ENCODE measurements around the gene DTNA.

Gene DTNA

GRCh38 chr18:34772887-34773286, 62.8 kb downstream of the DTNA start:
- DNase-seq (ENCODE audit: low spot score), result no peak

- no peak for DNase-seq (ENCODE audit: low spot score)
Observed at GRCh38 chr18:34773378-34773777, 63.3 kb downstream of the DTNA start.

- no peak for DNase-seq (ENCODE audit: low spot score)
Observed at GRCh38 chr18:34773961-34774766, 64.1 kb downstream of the DTNA start.

- DNase-seq (ENCODE audit: low spot score), result no peak
Observed at GRCh38 chr18:34775461-34775860, 65.4 kb downstream of the DTNA start.

- DNase-seq (ENCODE audit: low spot score), result no peak
Observed at GRCh38 chr18:34779112-34779511, 69.0 kb downstream of the DTNA start.

- no peak for DNase-seq (ENCODE audit: low spot score)
Observed at GRCh38 chr18:34780856-34781255, 70.8 kb downstream of the DTNA start.

GRCh38 chr18:34783501-34783900, 73.4 kb downstream of the DTNA start:
- DNase-seq (ENCODE audit: low spot score), result no peak

GRCh38 chr18:34786162-34786741, 76.2 kb downstream of the DTNA start:
- no peak for DNase-seq (ENCODE audit: low spot score)

GRCh38 chr18:34787931-34788532, 77.9 kb downstream of the DTNA start:
- DNase-seq (ENCODE audit: low spot score), result peak; percentile 59

- DNase-seq (ENCODE audit: low spot score), result no peak
Observed at GRCh38 chr18:34789768-34790344, 79.8 kb downstream of the DTNA start.

- DNase-seq (ENCODE audit: low spot score), result no peak
Observed at GRCh38 chr18:34794348-34794747, 84.2 kb downstream of the DTNA start.

- no peak for DNase-seq (ENCODE audit: low spot score)
Observed at GRCh38 chr18:34795070-34795732, 85.1 kb downstream of the DTNA start.

GRCh38 chr18:34796035-34796657, 86.0 kb downstream of the DTNA start:
- DNase-seq (ENCODE audit: low spot score), result no peak

- no peak for DNase-seq (ENCODE audit: low spot score)
Observed at GRCh38 chr18:34799291-34799690, 89.2 kb downstream of the DTNA start.

GRCh38 chr18:34800381-34800780, 90.3 kb downstream of the DTNA start:
- DNase-seq (ENCODE audit: low spot score), result no peak

- no peak for DNase-seq (ENCODE audit: low spot score)
Observed at GRCh38 chr18:34801774-34802173, 91.7 kb downstream of the DTNA start.

- no peak for DNase-seq (ENCODE audit: low spot score)
Observed at GRCh38 chr18:34802959-34803358, 92.9 kb downstream of the DTNA start.

- DNase-seq (ENCODE audit: low spot score), result no peak
Observed at GRCh38 chr18:34803877-34804400, 93.8 kb downstream of the DTNA start.

- no peak for DNase-seq (ENCODE audit: low spot score)
Observed at GRCh38 chr18:34805103-34805877, 95.2 kb downstream of the DTNA start.

- DNase-seq (ENCODE audit: low spot score), result no peak
Observed at GRCh38 chr18:34805878-34806351, 95.8 kb downstream of the DTNA start.

- DNase-seq (ENCODE audit: low spot score), result no peak
Observed at GRCh38 chr18:34806527-34806926, 96.4 kb downstream of the DTNA start.
